Measurements from ENCODE around the gene GLIPR1. TPM values are rescaled to one million over a fixed set of nuclear protein-coding genes. Genes with fewer than 3 reads are reported as not detected.

Gene GLIPR1
- total RNA-seq, 1 experiment from 2014 or later, result 0.13 TPM

DNA sequence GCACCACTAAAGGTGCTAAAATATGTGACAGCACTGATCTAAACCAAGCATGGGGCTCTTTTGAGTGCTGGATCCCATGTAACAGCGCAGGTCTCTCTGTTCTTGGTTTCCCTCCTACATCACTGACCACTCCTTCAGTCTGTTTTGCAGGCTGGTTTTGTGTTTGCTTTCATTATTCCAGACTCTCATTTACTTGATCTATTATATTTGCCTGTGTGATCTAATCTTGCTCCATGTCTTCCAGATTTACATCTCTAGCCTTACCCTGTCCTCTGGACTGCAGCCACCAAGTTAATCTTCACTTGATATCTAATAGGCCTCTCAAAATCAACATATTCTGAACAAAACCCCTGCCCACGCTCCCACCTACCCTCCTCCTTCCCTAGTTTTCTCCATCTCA, 8.6 kb downstream of the GLIPR1 start:
- Mint-ChIP-seq H3K4me3 (no peak overlapping the region), H3K36me3 (ENCODE audit: insufficient read depth in 1 of 3, low read depth in 3 of 3) (no peaks in the 10 kb centered on the region), H3K27me3 (ENCODE audit: low read depth) (no peaks in the 10 kb centered on the region), H3K27ac (peak overlapping the region in 1 of 3 experiments; percentile 46; a peak in 1 of 7 replicates), H3K9me3 (no peaks in the 10 kb centered on the region), H3K4me1 (peaks cover 18 to 26% of the 10 kb centered on the region in 2 experiments)
- no peak for DNase-seq
- Histone ChIP-seq H2AK5ac (ENCODE audit: insufficient read length, low read length) (no peak overlapping the region), H3K27me3 (ENCODE audit: insufficient read depth, low read length) (no peaks in the 10 kb centered on the region), H3K18ac (ENCODE audit: insufficient read length, low read depth, low read length) (no peak overlapping the region), H2BK15ac (ENCODE audit: low read depth, low read length) (no peak overlapping the region), H2BK12ac (ENCODE audit: insufficient read length, low read depth, low read length) (no peak overlapping the region), H4K5ac (ENCODE audit: insufficient read length, low read depth, low read length) (no peak overlapping the region), H3K79me2 (ENCODE audit: insufficient read depth, low read length) (no peaks in the 10 kb centered on the region), H4K8ac (replicated peaks; ENCODE audit: insufficient read length, low read depth, low read length) (no peak overlapping the region), H3K27ac (ENCODE audit: insufficient read length, low read depth, low read length) (no peak overlapping the region), H4K20me1 (ENCODE audit: control insufficient read depth, insufficient read depth, insufficient read length) (no peaks in the 10 kb centered on the region), H3K23me2 (ENCODE audit: insufficient read length, low read depth, low read length, poor library complexity, severe bottlenecking) (no peaks in the 10 kb centered on the region), H3K23ac (ENCODE audit: insufficient read length, low read depth, low read length) (no peak overlapping the region), H3K14ac (ENCODE audit: insufficient read depth, low read length) (no peak overlapping the region), H3T11ph (ENCODE audit: low read length) (no peak overlapping the region), H3K4me2 (ENCODE audit: insufficient read depth, insufficient read length, low read length) (no peak overlapping the region), H2AFZ (ENCODE audit: low read length) (no peak overlapping the region), H3K9ac (ENCODE audit: extremely low read depth, insufficient read length, low read length) (no peak overlapping the region), H4K91ac (ENCODE audit: insufficient read length, low read depth, low read length) (no peak overlapping the region), H3K9me3 (ENCODE audit: control insufficient read depth, low read depth, low read length) (no peaks in the 10 kb centered on the region), H2BK5ac (ENCODE audit: insufficient read length, low read length) (no peak overlapping the region), H3K79me1 (ENCODE audit: insufficient read depth, low read depth, low read length, poor library complexity, severe bottlenecking) (no peaks in the 10 kb centered on the region), H3K4me1 (ENCODE audit: insufficient read depth, low read length) (peaks cover 2% of the 10 kb centered on the region; the same call in 1 of the 2 replicates), H2BK20ac (ENCODE audit: low read depth, low read length, poor library complexity, severe bottlenecking) (no peak overlapping the region), H3K56ac (ENCODE audit: insufficient read length, low read depth, low read length) (no peak overlapping the region), H3K4ac (ENCODE audit: low read depth, low read length) (no peak overlapping the region), H2BK120ac (ENCODE audit: low read depth, low read length, poor library complexity, severe bottlenecking) (no peak overlapping the region)
- TF ChIP-seq, protein P1, sequence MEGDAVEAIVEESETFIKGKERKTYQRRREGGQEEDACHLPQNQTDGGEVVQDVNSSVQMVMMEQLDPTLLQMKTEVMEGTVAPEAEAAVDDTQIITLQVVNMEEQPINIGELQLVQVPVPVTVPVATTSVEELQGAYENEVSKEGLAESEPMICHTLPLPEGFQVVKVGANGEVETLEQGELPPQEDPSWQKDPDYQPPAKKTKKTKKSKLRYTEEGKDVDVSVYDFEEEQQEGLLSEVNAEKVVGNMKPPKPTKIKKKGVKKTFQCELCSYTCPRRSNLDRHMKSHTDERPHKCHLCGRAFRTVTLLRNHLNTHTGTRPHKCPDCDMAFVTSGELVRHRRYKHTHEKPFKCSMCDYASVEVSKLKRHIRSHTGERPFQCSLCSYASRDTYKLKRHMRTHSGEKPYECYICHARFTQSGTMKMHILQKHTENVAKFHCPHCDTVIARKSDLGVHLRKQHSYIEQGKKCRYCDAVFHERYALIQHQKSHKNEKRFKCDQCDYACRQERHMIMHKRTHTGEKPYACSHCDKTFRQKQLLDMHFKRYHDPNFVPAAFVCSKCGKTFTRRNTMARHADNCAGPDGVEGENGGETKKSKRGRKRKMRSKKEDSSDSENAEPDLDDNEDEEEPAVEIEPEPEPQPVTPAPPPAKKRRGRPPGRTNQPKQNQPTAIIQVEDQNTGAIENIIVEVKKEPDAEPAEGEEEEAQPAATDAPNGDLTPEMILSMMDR (conservative IDR thresholded peaks at IDR 0.05), result no peak
- no CpG with 5 or more reads among the region's 2 CpGs for WGBS (ENCODE audit: extremely low coverage, insufficient read length, low lambda C conversion rate)
